CD4-positive, alpha-beta memory T cell (primary cell): ENCODE results near the gene STX7. TPM values are rescaled to one million over a fixed set of nuclear protein-coding genes. Genes with fewer than 3 reads are reported as not detected.

Source experiments
- CTCF ChIA-PET: fragments of 350-600 bp; sonication (Branson Sonifier 250); formaldehyde crosslinking; loops from one replicate; lab custom pipeline; 2021; ENCODE audit warnings: inconsistent platforms; ENCODE audit not compliant: partially characterized antibody; lab: Charles Lee
- POLR2A ChIA-PET: fragments of 350-600 bp; sonication (Branson Sonifier 250); formaldehyde crosslinking; loops from one replicate; lab custom pipeline; 2021; ENCODE audit not compliant: partially characterized antibody; lab: Charles Lee
- DNase-seq, 5 donors: peaks; one replicate each; pipeline versions ENCODE4 v3.0.0 to v3.0.0-alpha.2; 2020 to 2022; ENCODE audit warnings: mixed read lengths in 1 of 5
- H3K27ac ChIP-seq: one replicate; pipeline ENCODE4 v1.7.0; 2013; ENCODE audit warnings: low read depth, low read length
- H3K27me3 ChIP-seq: 2 replicates; pipeline ENCODE4 v1.7.0; 2013; ENCODE audit warnings: mild to moderate bottlenecking, low read length, moderate library complexity; ENCODE audit not compliant: insufficient read depth
- H3K36me3 ChIP-seq: 2 replicates; pipeline ENCODE4 v1.7.0; 2013; ENCODE audit warnings: mild to moderate bottlenecking, low read length, moderate library complexity; ENCODE audit not compliant: insufficient read depth
- H3K4me1 ChIP-seq: 2 replicates; pipeline ENCODE4 v1.7.0; 2013; ENCODE audit warnings: mild to moderate bottlenecking, low read length, moderate library complexity; ENCODE audit not compliant: insufficient read depth
- H3K4me3 ChIP-seq, 2 donors: one replicate each; pipeline ENCODE4 v1.7.0; 2013; ENCODE audit warnings: low read length in 2 of 2, mild to moderate bottlenecking in 1 of 2
- H3K9me3 ChIP-seq, 2 donors: one replicate each; pipeline ENCODE4 v1.7.0; 2013; ENCODE audit warnings: low read length in 2 of 2, control low read depth in 1 of 2; ENCODE audit not compliant: control insufficient read depth in 1 of 2
- H3K27ac Mint-ChIP-seq, 7 donors: one replicate each; pipeline ENCODE4 v1.8.0; 2020 to 2021; ENCODE audit warnings: mixed read lengths in 7 of 7, mild to moderate bottlenecking in 6 of 7, inconsistent platforms in 3 of 7, moderate library complexity in 3 of 7
- H3K27me3 Mint-ChIP-seq, 2 donors: one replicate each; pipeline ENCODE4 v1.8.0; 2020 to 2021; ENCODE audit warnings: mixed read lengths in 2 of 2
- H3K36me3 Mint-ChIP-seq, 2 donors: one replicate each; pipeline ENCODE4 v1.8.0; 2020 to 2021; ENCODE audit warnings: mixed read lengths in 2 of 2, inconsistent platforms in 1 of 2, mild to moderate bottlenecking in 1 of 2
- H3K4me1 Mint-ChIP-seq, 4 donors: one replicate each; pipeline ENCODE4 v1.8.0; 2020 to 2021; ENCODE audit warnings: mixed read lengths in 4 of 4, mild to moderate bottlenecking in 1 of 4
- H3K4me3 Mint-ChIP-seq, 8 donors: one replicate each; pipeline ENCODE4 v1.8.0; 2020 to 2021; ENCODE audit warnings: mixed read lengths in 8 of 8, mild to moderate bottlenecking in 7 of 8, moderate library complexity in 6 of 8, inconsistent platforms in 3 of 8
- H3K9me3 Mint-ChIP-seq, 8 donors: one replicate each; pipeline ENCODE4 v1.8.0; 2020 to 2021; ENCODE audit warnings: mixed read lengths in 8 of 8, mild to moderate bottlenecking in 5 of 8, inconsistent platforms in 3 of 8, moderate library complexity in 1 of 8
- intact Hi-C: fragments of 100-400 bp; cut with micrococcal nuclease; formaldehyde crosslinking; loops from one replicate; pipeline ENCODE4 v1.15.1; 2023
- polyA plus RNA-seq, 2 donors: library from polyadenylated mRNA; unstranded; fragments of 300-500 nt; fragmentation: Illumina TruSeq; gene quantifications; one replicate each; pipeline ENCODE4 v1.2.3, GENCODE V29; 2021
- total RNA-seq, 2 experiments: library from RNA; stranded (reverse); gene quantifications; one replicate each; pipeline ENCODE4 v1.2.3, GENCODE V29; 2021

Gene STX7
- total and polyA plus RNA-seq, 4 experiments from 2014 or later: 8.2 to 22.7 (median 18.8) TPM

- peaks cover 39% of the 10 kb centered on the region for H3K4me1 ChIP-seq
- ChIA-PET CTCF (interaction anchor here (0.9 to 10.2 kb wide), 2 partner anchors 18 to 212 kb away, joined by 4 to 201 read pairs; no protein-coding TSS in a partner anchor), POLR2A (interaction anchor here (1.4 kb wide), 1 partner anchor 23 kb away, joined by 3 read pairs; no protein-coding TSS in a partner anchor)
- no peak for DNase-seq
- no peak overlapping the region for H3K4me3 ChIP-seq
- Mint-ChIP-seq H3K36me3 (peaks cover 16 to 20% of the 10 kb centered on the region in 2 donors), H3K27me3 (no peaks in the 10 kb centered on the region), H3K9me3 (peaks cover 0 to 2% (median 0%) of the 10 kb centered on the region in 8 donors), H3K4me1 (peaks cover 17 to 33% (median 21%) of the 10 kb centered on the region in 4 donors), H3K27ac (peak overlapping the region in 2 of 7 donors; percentile 5 to 70), H3K4me3 (peak overlapping the region in 2 of 8 donors; percentile 13 to 30)
- no peak overlapping the region for H3K27ac ChIP-seq
- intact Hi-C loops: no loop called here
- no peaks in the 10 kb centered on the region for H3K27me3 ChIP-seq
- no peaks in the 10 kb centered on the region for H3K36me3 ChIP-seq
- no peaks in the 10 kb centered on the region for H3K9me3 ChIP-seq
These were observed 22.9 kb downstream of the STX7 start for GRCh38 chr6:132490024-132490423.

DNA sequence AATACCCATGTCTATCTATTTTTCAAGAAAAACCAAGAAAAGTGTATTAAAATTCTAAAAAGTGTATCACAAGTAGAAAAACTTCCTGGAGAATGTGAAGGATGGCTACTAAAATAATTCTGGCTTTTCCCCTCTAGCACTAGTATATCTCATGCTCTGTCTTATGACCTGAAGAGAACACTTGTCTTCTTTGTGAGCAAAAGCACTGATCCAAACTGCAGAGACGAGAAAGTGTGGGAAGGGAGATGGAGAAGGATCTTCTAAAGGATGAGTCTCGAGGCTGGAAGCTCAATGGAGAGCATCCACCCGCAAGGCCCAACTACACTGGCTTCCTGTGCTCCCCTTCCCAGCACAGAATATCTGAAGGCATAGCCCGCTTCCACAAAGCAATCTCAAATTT is 23.5 kb downstream of the STX7 start:
- Histone ChIP-seq H3K36me3 (no peaks in the 10 kb centered on the region), H3K4me3 (no peak overlapping the region), H3K27ac (no peak overlapping the region), H3K27me3 (no peaks in the 10 kb centered on the region), H3K9me3 (no peaks in the 10 kb centered on the region), H3K4me1 (peaks cover 33% of the 10 kb centered on the region)
- peaks cover 10 to 27% (median 15%) of the 10 kb centered on the region in 4 donors for H3K4me1 Mint-ChIP-seq
- no peak overlapping the region for H3K4me3 Mint-ChIP-seq
- CTCF ChIA-PET: interaction anchor here (0.9 to 10.2 kb wide), 2 partner anchors 17 to 211 kb away, joined by 4 to 201 read pairs; no protein-coding TSS in a partner anchor
- peaks cover 0 to 2% (median 0%) of the 10 kb centered on the region in 8 donors for H3K9me3 Mint-ChIP-seq
- no peak for DNase-seq
- no peaks in the 10 kb centered on the region for H3K27me3 Mint-ChIP-seq
- intact Hi-C loops: no loop called here
- peak overlapping the region in 1 of 7 donors; percentile 45 for H3K27ac Mint-ChIP-seq
- H3K36me3 Mint-ChIP-seq: peaks cover 10 to 14% of the 10 kb centered on the region in 2 donors
- POLR2A ChIA-PET: interaction anchor here (1.4 kb wide), 1 partner anchor 24 kb away, joined by 3 read pairs; no protein-coding TSS in a partner anchor

DNA sequence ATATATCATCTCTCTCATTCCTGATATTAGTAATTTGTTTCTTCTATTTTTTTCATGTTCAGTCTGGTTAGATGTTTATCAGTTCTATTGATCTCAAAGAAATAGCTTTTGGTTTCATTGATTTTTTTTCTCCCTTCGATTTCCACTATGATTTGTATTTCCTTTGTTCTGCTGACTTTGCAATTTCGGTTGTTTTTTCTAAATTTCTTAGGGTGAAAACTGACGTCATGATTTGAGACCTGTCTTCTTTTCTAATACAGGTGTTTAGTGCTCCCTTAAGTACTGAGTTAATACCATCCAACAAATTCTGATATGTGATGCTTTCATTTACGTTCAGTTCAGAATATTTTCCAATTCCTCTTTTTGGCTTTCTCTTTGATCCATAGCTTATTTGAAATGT is 25.2 kb downstream of the STX7 start:
- CTCF ChIA-PET: interaction anchor here (1.3 to 10.2 kb wide), 2 partner anchors 23 to 209 kb away, joined by 3 to 201 read pairs; no protein-coding TSS in a partner anchor
- H3K27ac Mint-ChIP-seq: peak overlapping the region in 4 of 7 donors; percentile 8 to 33 (median 30)
- intact Hi-C loops: no loop called here
- no peak overlapping the region for H3K4me3 Mint-ChIP-seq
- peaks cover 3 to 4% of the 10 kb centered on the region in 2 donors for H3K36me3 Mint-ChIP-seq
- Histone ChIP-seq H3K9me3 (no peaks in the 10 kb centered on the region), H3K27ac (no peak overlapping the region), H3K4me3 (no peak overlapping the region), H3K36me3 (no peaks in the 10 kb centered on the region), H3K27me3 (no peaks in the 10 kb centered on the region), H3K4me1 (peaks cover 33% of the 10 kb centered on the region)
- POLR2A ChIA-PET: interaction anchor here (2.0 kb wide), 1 partner anchor 25 kb away, joined by 7 read pairs; the partner anchor contains the start of gene STX7
- H3K9me3 Mint-ChIP-seq: no peaks in the 10 kb centered on the region
- no peaks in the 10 kb centered on the region for H3K27me3 Mint-ChIP-seq
- peak in 1 of 5 donors; percentile 8 for DNase-seq
- peaks cover 13 to 25% (median 18%) of the 10 kb centered on the region in 4 donors for H3K4me1 Mint-ChIP-seq

DNA sequence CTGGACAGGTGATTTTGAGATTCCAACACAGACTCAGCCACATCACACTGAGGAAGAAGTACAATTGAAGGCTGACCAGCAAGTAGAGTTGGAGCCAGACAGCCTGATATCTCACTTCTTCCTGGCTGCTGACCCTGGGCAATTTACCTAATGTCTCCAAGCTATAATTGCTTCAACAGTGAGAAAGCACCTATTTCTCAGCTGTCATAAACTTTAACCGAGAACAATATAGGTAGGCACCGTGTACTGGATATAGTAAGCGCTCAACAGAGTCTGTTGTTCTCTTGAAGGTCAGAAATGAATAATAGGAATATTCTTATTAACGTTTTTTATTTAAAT is 28.3 kb downstream of the STX7 start:
- no peaks in the 10 kb centered on the region for H3K9me3 ChIP-seq
- Mint-ChIP-seq H3K27me3 (no peaks in the 10 kb centered on the region), H3K36me3 (peaks cover 0 to 6% of the 10 kb centered on the region in 2 donors), H3K4me3 (no peak overlapping the region), H3K27ac (peak overlapping the region in 1 of 7 donors; percentile 30), H3K9me3 (no peaks in the 10 kb centered on the region), H3K4me1 (peaks cover 13 to 25% (median 20%) of the 10 kb centered on the region in 4 donors)
- H3K36me3 ChIP-seq: no peaks in the 10 kb centered on the region
- ChIA-PET CTCF (interaction anchor here (0.6 to 10.2 kb wide), 23 partner anchors 10 to 570 kb away, joined by 3 to 201 read pairs (median 3); partner anchors contain the start of gene STX7), POLR2A (interaction anchor here (1.1 kb wide), 1 partner anchor 28 kb away, joined by 3 read pairs; the partner anchor contains the start of gene STX7)
- intact Hi-C loops: loop anchor here (1.0 to 5.0 kb wide), 4 partner anchors 28 to 1597 kb away; partner anchors contain the start of gene STX7
- no peak overlapping the region for H3K4me3 ChIP-seq
- peaks cover 6% of the 10 kb centered on the region for H3K4me1 ChIP-seq
- no peak for DNase-seq
- H3K27ac ChIP-seq: no peak overlapping the region
- H3K27me3 ChIP-seq: no peaks in the 10 kb centered on the region

DNA sequence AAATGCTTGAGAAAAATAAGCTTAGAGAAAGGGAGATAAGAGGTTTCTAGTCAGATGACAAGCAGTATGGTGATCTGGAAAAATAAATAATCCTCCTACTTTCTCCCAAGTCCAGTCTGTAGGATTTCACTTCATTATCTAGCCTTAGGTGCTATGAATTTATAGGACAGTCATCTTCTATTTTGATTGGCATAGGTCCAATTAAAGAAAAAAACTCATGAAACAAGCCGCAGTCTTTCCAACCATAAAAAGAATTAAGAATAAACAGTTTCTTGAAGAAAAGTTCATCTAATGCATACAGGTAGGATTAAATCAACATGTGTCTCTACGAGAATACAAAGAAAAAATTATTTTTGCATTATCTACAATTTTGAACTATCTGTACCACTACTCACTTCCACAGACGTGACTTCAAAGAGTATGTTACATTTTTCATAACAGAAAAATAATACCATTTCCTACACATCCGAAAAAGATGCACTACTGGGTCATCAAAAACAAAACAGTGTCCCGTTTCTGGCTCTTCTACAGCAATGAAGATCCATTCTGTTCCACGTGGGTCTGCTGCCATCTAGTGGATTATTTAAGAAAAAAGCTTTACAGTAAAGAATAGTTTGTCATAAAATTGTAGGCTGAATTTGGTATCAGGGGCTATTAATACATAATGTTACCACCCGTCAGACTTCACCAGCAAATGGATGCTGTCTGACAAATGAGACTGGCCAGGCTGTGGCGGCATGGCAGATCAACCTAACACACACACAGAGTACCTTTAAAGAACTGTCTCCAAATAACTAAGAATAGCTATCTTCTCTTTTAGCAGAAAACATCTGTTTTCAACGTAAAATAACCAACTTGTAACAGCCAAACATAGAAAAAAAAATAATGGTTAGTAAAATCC is 28.9 kb downstream of the STX7 start:
- peaks cover 0 to 6% of the 10 kb centered on the region in 2 donors for H3K36me3 Mint-ChIP-seq
- H3K4me1 Mint-ChIP-seq: peaks cover 14 to 21% (median 20%) of the 10 kb centered on the region in 4 donors
- H3K27ac Mint-ChIP-seq: peak overlapping the region in 2 of 7 donors; percentile 17 to 30
- Histone ChIP-seq H3K4me3 (no peak overlapping the region), H3K36me3 (no peaks in the 10 kb centered on the region), H3K27ac (no peak overlapping the region), H3K9me3 (no peaks in the 10 kb centered on the region), H3K27me3 (no peaks in the 10 kb centered on the region), H3K4me1 (peaks cover 6% of the 10 kb centered on the region)
- CTCF ChIA-PET: interaction anchor here (0.6 to 10.2 kb wide), 23 partner anchors 9 to 569 kb away, joined by 3 to 201 read pairs (median 3); partner anchors contain the start of gene STX7
- POLR2A ChIA-PET: interaction anchor here (1.1 kb wide), 1 partner anchor 29 kb away, joined by 3 read pairs; the partner anchor contains the start of gene STX7
- intact Hi-C loops: loop anchor here (1.0 to 5.0 kb wide), 4 partner anchors 29 to 1597 kb away; partner anchors contain the start of gene STX7
- no peaks in the 10 kb centered on the region for H3K27me3 Mint-ChIP-seq
- no peak overlapping the region for H3K4me3 Mint-ChIP-seq
- DNase-seq: peak; percentile 56 to 67 (median 61)
- H3K9me3 Mint-ChIP-seq: no peaks in the 10 kb centered on the region

DNA sequence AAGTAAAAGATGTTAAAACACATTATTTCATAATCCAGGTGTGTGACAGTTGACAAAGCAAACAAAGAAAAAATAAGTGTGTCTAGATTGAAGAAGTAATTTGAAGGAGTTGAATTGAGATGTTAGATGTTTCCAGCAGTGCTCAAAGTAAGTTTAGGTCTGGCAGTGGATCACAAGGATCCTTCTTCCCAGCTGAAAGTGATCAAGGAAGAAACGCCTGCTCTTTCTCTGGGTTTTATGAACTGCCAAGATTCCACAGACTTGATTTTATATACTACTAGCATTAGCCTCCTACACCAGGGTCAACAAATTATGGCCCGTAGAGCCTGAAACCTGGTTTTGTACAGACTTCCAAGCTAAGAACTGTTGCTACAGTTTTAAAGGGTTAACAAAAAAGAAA is 30.3 kb downstream of the STX7 start:
- no peak overlapping the region for H3K27ac ChIP-seq
- Mint-ChIP-seq H3K27ac (no peak overlapping the region), H3K27me3 (no peaks in the 10 kb centered on the region), H3K36me3 (peaks cover 0 to 6% of the 10 kb centered on the region in 2 donors), H3K9me3 (no peaks in the 10 kb centered on the region), H3K4me1 (peaks cover 12 to 17% (median 14%) of the 10 kb centered on the region in 4 donors), H3K4me3 (no peak overlapping the region)
- intact Hi-C loops: loop anchor here (5.0 kb wide), 1 partner anchor 1595 kb away; no protein-coding TSS in a partner anchor
- H3K4me3 ChIP-seq: no peak overlapping the region
- CTCF ChIA-PET: interaction anchor here (1.0 to 10.2 kb wide), 2 partner anchors 11 to 204 kb away, joined by 4 to 201 read pairs; no protein-coding TSS in a partner anchor
- POLR2A ChIA-PET: no interaction called here
- H3K36me3 ChIP-seq: no peaks in the 10 kb centered on the region
- no peaks in the 10 kb centered on the region for H3K27me3 ChIP-seq
- no peaks in the 10 kb centered on the region for H3K4me1 ChIP-seq
- H3K9me3 ChIP-seq: no peaks in the 10 kb centered on the region
- DNase-seq: no peak
